H54 (cell line): ENCODE measurements around the gene CHD2.
"Not testable (repeated sequence)": the region's sequence is repeated elsewhere in the genome, so short reads cannot be mapped to it uniquely, and the experiment has no call there.

Experiments used
- DNase-seq: peaks from one replicate; pipeline ENCODE4 v3.0.0; 2011; ENCODE audit warnings: low spot score, mixed read lengths; ENCODE audit not compliant: insufficient read length
- FAIRE-seq: peaks from 3 replicates; lab custom pipeline; 2011; peaks lifted over from hg19 to GRCh38; lab: Jason Lieb, UNC
- POLR2A ChIP-seq: IDR thresholded peaks from 2 replicates; pipeline ENCODE4 v1.6.1; 2011; ENCODE audit warnings: low read depth, mild to moderate bottlenecking, low read length

The CHD2 gene

GRCh38 chr15:93057618-93058017 is 157.5 kb downstream of the CHD2 start:
- DNase-seq (no peak), FAIRE-seq (no peak)
- no peak for TF ChIP-seq POLR2A

DNA sequence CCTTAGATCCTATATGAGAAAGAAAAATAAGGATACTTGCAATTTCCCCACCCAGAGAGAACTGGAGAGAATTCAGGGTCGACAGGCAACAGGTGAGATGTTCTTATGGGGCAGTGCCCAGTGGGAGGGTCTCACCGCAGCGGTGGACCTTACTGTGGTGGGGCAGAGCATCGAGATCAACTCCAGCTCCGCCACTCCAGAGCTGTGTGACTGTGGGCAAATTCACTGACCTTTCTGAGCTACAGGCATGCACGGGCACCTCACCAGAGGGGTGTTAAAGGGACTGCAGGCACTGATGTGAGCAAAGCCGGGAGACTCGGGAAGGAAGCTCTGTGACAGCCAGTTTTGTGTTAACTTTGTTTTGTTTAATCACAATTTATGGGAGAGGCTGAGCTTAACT is 158.0 kb downstream of the CHD2 start:
- DNase-seq (no peak), FAIRE-seq (no peak)
- TF ChIP-seq POLR2A = no peak

DNA sequence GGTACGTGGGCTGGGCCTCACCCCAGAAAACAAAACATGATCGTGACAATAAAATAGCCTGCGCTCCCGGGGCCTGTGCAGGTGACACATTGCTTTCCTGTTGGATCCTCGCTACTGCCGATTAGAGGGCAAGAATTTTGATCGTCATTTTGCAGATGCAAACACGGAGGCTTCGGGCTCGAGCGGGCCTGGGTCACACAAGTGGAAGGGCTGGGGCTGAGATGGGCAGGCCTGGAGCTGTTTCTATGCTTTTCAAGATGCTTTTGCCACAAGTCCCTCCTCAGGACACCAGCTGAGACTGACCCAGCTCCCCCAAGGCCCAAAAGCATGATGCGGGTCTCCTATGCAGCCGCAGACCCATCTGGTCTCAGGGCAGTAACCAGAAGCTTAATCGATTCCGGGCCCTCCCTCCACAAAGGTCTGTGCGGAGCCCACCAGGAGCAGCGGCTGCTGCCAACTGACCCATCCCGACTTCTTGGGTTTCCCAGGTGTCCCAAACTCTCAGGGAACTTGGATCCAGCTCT is 158.8 kb downstream of the CHD2 start:
- no peak for TF ChIP-seq POLR2A
- FAIRE-seq (no peak), DNase-seq (no peak)

DNA sequence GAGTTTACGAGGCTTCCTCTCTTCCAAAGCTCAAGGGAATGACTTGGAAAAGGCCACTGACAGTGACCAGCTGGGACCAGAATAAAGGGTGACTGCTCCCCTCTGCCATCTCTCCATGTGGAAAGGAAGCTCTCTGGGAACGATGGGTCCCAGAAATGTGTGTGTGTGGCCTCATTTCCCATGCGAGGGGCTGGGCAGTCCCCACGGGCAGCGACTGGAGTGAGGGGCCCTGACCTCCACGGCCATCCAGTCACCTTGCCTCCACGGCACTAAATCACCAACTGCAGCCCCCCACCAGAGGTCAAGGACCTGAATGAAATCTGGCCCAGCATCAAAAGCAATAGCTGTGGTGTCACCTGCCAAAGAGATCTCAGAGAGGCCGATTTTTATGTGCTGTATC is 159.3 kb downstream of the CHD2 start:
- FAIRE-seq (no peak), DNase-seq (no peak)
- no peak for TF ChIP-seq POLR2A

- DNase-seq (no peak), FAIRE-seq (no peak)
- TF ChIP-seq POLR2A = no peak
Observed at GRCh38 chr15:93060336-93061248, 160.5 kb downstream of the CHD2 start.

DNA sequence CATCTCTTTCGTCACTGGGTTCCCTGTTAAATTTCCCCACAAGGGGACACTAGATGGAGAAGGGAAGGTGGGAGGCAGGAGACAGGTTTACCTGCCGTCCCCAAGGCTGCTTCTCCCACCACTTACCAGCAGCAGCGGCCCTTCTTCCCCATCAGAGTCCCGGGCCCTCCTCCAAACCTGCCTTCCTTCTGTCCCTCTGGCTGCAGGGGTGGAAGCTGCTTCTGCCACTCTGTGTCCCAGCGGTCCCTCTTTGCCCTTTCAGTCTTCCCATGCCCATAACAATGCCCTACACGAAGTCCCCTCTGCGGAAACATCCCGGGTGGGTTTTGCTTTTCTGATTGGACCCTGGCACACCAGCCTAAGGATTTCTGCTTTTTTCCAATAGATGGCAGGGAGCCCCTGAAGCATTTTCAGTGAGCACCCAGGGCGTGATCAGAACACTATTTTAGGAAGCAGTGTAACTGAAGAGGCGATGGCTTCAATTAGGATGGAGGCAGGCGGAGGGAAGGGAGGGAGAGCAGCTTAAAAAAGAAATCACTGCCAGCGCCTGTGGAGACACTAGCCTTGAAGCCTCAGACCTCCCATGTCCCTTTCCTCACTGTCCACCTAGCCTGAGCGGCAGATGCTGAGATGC is 162.6 kb downstream of the CHD2 start:
- not testable (repeated sequence) for FAIRE-seq, DNase-seq

- FAIRE-seq (no peak), DNase-seq (no peak)
- TF ChIP-seq POLR2A = no peak
Observed at GRCh38 chr15:93063262-93063671, 163.1 kb downstream of the CHD2 start.

DNA sequence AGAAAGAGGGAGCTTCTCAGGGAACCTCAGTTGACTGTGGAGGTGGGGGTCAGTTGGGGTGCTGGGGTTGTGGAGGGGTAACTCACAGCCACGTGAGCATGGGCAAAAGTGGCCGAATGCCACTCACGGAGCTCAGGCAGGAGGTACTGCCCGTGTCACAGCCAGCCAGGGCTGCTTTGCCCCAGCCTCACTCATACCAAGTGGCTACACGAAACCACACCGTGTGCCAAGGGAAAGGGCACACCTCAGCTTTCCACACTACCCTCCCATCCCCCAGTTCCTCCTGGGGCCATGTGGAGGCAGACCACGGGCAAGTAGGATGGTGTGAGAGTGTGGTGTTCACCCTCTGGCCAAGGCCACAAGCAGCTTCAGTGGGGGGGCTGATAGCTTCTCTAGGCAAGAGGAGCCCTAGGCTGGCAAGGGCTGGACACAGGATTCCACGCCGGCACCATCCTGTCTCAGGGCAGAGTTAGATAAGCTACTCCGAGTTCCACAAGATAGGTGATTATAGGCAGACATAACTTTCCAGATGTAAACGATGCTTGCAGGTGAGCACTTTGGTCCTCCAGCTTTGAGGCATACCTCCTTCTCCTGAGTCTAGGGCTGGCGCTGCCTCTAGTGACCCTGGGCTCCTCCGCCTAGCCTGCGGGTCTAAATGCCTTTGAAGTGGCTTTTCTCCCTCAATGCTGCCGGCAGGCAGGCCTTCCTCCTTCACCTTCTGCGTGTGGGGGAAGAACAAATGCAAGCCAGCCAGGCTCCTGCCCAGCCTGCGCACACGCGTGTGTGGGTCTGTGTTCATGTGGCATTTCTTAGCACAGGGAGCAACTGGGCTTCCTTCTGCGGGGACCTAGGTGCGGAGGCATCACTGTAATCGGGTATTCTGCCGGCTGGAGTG is 163.9 kb downstream of the CHD2 start:
- no peak for TF ChIP-seq POLR2A
- FAIRE-seq (no peak), DNase-seq (no peak)

DNA sequence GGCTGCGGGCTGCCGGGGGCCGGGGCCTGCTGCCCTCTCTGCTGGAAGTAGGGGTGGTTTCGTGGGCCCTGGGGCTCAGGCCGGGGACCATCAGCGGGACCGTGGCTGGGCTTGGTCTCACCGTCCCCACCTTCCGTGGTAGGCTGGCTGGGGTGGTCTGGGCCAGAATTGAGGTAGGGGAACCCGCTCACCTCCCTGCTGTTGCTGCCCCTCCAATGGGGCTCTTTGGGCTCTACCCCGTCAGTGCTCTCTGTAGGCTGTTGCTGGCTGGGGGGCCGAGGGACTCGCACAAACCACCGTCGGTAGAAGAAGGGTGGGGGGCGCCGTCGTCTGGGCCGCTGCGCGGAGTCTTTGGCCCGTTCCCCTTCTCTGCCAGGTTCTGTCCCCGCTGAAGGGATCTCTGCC is 165.5 kb downstream of the CHD2 start:
- no peak for TF ChIP-seq POLR2A
- DNase-seq (no peak), FAIRE-seq (no peak)

GRCh38 chr15:93066224-93066681 is 166.1 kb downstream of the CHD2 start:
- DNase-seq (no peak), FAIRE-seq (no peak)
- no peak for TF ChIP-seq POLR2A

DNA sequence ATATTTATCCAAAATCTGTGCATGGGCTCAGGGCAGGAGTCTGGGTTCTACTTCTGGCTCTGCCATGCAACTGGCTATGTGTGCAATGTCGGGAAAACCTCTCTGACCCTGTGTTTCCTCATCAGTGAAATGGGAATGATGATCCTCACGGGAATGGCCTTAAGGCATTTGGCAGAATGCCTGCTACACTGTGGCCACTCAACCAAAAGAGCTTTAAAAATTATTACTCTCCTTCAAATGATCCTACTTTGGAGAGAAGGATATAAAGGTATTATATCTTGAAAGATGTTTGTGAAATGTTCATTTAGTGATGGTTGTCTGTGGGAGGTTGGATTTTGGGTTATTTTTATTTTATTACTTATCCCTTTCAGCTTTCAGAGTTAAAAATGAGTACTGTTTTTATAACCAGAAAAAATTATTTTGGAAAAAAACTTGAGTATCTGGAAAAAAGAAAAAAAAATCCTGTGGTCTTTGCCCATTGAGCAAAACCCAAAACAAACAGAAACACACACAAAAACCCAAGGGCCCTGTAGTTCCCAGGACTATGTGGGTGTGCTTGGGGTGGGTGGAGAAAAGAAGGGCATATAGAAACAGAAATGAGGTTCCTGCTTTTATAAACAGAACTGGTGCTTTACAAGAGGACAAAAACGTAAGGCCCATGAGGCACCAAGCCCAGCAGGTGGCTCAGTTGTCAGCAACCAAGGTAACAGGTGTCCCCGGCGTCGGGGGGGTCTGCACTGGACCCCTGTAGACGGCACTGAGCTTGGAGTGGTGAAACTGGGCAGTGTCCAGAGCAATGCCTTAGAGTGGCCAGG is 166.9 kb downstream of the CHD2 start:
- FAIRE-seq (no peak), DNase-seq (no peak)
- TF ChIP-seq POLR2A = no peak

DNA sequence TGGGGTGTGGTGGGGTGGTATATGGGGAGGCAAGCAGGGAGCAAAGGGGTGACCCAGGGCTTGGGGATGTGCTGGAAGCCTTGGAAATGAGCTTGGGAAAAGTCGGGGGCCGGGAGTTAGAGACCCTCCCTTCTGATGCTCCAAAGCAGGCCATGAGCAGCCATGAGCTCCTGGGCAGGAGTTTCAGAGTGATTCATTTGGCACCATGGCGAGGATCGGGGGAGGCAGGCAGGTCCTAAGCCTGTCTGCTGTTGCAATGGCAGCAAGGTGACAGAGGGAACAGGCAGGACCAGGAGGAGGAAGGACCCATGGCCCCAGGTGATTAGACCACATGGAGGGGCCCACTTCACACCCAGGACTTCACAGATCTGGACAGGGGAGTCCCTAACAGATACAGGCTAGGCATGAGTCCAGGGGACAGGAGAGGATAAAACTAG is 167.5 kb downstream of the CHD2 start:
- TF ChIP-seq POLR2A = no peak
- no peak for DNase-seq
- no peak for FAIRE-seq
